SW 1271 (cell line): ENCODE results near the gene C1orf122.

ENCODE experiments used
- DNase-seq, 2 experiments: peaks; one replicate each; lab custom pipeline; 2025; lab: John Stamatoyannopoulos, UW

C1orf122 gene

DNA sequence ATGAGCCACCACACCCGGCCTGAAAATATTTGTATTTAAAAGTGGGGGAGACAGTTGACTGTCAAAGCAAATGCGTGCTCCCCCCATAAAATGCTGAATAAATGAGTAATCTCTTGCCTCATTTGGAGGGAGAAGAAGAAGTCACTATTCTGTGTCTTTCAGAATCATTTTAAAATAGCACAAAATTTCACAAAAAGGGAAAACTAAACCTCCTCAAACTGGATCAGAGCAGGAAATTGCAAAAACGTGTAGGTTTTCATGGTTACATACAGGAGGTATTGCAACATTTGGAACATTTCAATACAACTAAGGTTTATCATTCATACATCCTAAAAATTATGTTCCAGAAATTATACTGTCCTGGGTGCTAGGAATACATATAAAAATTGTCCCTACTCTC is 38.2 kb downstream of the C1orf122 start:
- DNase-seq: no peak

DNA sequence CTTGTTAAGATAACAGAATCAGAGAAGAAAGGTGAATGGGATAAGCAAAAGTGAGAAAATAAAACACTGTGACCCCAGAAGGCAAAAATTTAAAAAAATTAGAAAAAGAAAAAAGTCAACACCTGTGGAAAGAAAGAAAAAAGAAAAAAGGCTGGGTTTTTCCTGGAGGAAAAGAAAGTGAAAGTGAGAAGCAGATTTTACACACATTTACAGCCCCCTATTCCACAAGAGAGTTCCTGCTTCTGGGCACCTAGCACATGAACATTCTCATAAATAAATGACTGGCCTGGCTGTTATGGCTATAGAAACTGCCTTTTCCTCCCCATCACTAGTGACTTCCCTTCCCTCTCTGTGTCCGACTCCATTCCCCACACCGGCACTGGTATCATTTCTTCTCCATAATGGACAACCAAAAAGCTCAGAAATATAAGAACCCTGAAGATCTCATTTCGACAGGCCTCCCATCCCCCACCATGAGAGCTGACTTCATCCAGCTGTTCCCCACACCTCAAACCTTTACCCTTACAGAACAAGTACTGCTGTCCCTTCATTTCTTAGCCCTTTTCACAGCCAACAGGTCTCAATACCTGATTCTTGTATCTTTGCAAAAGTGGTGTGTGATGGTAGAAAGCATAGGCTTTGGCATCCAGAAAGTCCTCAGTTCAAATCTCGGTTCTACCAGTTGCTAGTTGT is 39.2 kb downstream of the C1orf122 start:
- DNase-seq: no peak

DNA sequence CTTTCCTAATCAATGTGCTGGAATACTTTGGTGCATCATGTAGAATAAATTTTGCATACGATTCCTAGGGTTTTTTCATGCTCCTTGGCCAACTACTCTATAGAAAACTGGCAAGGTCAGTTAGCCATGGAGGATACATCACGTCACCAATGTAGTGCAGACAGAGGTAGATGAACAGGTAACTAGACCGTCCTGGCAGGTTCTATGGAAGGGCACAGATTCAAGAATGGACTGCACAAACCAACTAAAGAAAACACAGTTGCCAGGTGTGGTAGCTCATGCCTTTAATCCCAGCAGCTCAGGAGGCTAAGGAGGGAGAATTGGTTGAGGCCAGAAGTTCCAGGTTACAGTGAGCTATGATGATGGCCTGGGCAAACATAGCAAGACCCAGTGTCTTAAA is 41.9 kb downstream of the C1orf122 start:
- no peak for DNase-seq

DNA sequence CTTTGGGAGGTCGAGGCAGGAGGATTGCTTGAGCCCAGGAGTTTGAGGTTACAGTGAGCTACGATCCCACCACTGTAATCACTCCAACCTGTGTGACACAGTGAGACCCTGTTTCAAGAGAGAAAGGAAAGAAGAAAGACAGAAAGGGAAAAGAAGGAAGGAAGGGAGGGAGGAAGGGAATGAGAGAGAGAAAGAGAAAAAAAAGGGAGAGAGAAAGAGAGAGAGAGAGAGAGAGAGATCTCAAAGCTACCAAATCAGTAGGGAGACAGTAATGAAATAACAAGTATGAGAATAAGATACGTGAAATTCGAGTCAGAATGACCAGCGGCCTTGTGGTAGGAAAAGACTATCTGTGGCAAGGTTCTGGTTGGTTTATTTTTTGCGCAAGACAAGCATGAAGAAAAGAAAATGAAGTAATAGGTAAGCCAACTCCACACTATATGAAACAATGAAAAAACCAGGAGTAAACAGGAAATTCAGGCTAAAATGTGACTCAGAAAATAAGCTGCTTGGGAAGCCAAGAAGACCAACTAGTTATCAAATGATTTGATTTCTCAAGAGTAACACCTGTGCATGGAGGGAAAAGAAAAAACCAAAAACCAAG is 42.9 kb downstream of the C1orf122 start:
- DNase-seq: no peak

DNA sequence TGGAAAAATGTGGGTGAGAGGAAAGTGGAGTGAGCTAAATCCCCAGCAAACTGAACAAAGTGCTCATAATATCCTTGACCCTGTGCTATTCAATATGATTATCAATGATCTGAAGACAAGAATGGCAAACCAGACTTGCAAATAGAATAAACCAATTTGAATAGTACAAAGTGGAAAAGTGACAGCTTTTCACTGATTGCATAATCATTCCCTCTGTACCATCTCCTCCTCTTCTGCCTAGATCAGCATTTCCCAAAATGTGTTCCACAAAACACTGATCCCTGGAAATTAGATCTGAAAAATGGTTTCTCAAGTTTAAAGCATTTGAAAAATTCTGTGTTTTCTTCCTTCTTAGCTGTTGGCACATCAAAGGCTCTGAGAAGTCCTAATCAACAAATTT is 43.7 kb downstream of the C1orf122 start:
- no peak for DNase-seq

DNA sequence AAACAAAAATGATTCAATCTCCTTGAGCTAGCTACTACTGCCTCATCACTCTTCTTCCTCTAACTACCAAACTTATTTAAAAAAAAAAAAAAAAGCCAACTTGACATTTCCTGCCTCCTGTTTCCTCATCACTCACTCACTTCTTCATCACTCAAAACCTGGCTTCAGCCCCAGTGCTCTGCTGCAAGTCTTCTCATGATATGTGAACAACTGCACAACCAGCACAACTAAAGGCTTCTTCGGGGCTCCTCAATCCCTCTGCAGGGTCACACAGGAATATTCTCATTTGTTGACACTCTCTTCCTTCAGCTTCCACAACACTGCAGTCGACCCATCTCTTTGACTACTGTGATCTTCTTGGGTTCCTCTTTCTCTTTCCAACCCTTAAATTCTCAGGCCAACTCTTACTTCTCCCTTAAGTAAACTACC is 44.2 kb downstream of the C1orf122 start:
- DNase-seq: no peak

DNA sequence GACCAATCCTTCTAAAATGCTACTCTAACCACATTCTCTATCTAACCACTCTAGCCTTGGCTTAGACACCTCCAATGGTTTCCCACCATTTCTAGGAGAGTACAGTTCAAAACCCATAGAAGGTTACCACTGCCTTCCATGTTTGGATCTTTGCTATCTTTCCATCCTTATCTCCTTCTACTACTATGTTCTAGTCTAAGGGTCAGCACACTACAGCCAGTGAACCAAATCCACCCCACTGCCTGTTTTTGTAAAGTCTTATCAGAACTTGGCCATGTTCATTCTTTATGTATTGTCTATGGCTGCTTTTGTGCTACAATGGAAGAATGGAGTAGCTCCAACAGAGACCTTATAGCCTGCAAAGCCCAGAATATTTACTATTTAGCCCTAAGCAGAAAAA is 45.6 kb downstream of the C1orf122 start:
- DNase-seq: no peak

DNA sequence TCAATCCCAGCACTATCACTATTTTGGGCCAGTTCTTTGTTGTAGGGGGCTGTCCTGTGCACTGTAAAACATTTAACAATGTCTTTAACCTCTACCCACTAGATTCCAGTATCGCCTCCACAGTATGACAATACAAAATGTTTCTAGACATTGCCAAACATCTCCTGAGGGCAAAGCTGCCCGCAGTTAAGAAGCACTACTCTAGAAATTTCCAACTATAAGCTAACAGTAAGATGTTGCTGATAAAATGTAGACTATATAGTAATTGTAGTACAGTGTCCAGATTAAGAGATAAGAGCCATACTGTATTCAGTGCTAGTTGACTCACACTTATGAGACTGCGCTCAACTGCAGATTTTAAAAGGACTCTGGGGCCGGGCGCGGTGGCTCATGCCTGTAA is 46.8 kb downstream of the C1orf122 start:
- no peak for DNase-seq
